IPS-15b (cell line): ENCODE measurements around the gene NELL1.

ENCODE experiments used
- H3K27me3 ChIP-seq: one replicate; pipeline ENCODE4 v1.6.1; 2013; ENCODE audit warnings: low read length; ENCODE audit not compliant: control insufficient read depth, insufficient read depth
- H3K36me3 ChIP-seq: one replicate; pipeline ENCODE4 v1.6.1; 2013; ENCODE audit warnings: low read length; ENCODE audit not compliant: control insufficient read depth, insufficient read depth
- H3K4me1 ChIP-seq: one replicate; pipeline ENCODE4 v1.6.1; 2013; ENCODE audit warnings: mild to moderate bottlenecking, low read length; ENCODE audit not compliant: control insufficient read depth, insufficient read depth
- H3K4me3 ChIP-seq: one replicate; pipeline ENCODE4 v1.5.1; 2013; ENCODE audit warnings: low read depth, low read length
- H3K9ac ChIP-seq: one replicate; pipeline ENCODE4 v1.6.1; 2013; ENCODE audit warnings: low read depth, mild to moderate bottlenecking, low read length
- H3K9me3 ChIP-seq: one replicate; pipeline ENCODE4 v1.6.1; 2013; ENCODE audit warnings: mild to moderate bottlenecking, low read length; ENCODE audit not compliant: control insufficient read depth, insufficient read depth

Gene NELL1

DNA sequence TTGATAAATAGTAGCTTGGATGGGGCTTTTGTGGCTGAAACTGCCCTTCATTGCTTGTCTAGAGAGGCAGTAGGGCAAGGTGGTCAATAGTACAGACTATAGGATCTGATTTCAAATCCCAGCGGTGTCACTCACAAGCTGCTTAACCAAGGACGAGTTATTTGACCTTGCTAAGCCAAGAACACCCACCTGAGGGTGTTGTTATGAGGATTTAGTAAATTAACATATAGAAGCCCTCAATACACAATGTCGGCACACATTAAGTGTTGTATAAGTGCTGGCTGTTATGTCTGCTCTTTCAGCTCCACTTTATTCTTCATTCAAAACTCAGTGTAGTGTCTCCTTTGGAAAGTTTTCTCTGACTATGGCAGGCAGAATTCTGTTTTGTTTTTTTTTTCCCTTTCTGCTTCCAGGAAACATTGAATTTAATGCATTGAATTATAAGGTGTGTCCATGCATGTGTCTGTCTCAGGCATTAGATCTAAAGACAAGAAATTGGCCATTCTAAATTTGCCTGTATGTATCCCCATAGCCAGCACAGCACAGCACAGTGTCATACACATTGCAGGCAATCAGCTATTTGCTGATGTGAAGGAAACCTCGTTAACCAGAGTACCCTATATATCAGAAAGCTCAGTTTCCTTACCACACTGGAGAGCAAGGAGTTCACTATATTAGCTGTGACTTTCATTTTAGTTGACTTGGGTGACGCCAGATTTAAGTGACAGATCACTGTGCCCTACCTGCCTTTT, 212.1 kb downstream of the NELL1 start:
- no peaks in the 10 kb centered on the region for H3K9me3 ChIP-seq
- no peak overlapping the region for H3K9ac ChIP-seq
- no peak overlapping the region for H3K4me3 ChIP-seq
- H3K4me1 ChIP-seq, result peaks cover 21% of the 10 kb centered on the region
- no peaks in the 10 kb centered on the region for H3K36me3 ChIP-seq
- no peaks in the 10 kb centered on the region for H3K27me3 ChIP-seq

DNA sequence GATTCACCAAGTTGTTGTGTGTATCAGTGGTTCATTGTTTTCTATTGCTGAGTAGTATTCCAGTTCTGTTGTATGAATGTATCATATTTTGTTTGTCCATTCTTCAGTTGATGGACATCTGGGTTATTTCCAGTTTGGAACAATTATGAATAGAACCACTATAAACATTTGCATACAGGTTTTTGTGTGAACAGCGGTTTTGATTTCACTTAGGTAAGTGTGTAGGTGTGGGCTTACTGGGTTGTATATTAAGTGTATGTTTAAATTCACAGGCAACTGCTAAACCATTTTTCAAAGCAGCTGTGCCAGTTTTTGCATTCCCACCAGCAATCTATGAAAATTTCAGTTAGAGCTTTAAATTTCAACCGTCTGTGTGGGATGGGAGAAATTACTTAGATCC, 217.8 kb downstream of the NELL1 start:
- Histone ChIP-seq H3K9me3 (no peaks in the 10 kb centered on the region), H3K4me3 (no peak overlapping the region), H3K27me3 (no peaks in the 10 kb centered on the region), H3K4me1 (peaks cover 2% of the 10 kb centered on the region), H3K36me3 (no peaks in the 10 kb centered on the region), H3K9ac (no peak overlapping the region)

- H3K4me3 ChIP-seq, result no peak overlapping the region
- no peaks in the 10 kb centered on the region for H3K27me3 ChIP-seq
- H3K36me3 ChIP-seq, result no peaks in the 10 kb centered on the region
- no peaks in the 10 kb centered on the region for H3K4me1 ChIP-seq
- H3K9ac ChIP-seq, result no peak overlapping the region
- no peaks in the 10 kb centered on the region for H3K9me3 ChIP-seq
Observed at GRCh38 chr11:20894296-20894695, 224.9 kb downstream of the NELL1 start.

GRCh38 chr11:20909995-20910726, 240.8 kb downstream of the NELL1 start:
- no peaks in the 10 kb centered on the region for H3K27me3 ChIP-seq
- H3K36me3 ChIP-seq, result no peaks in the 10 kb centered on the region
- no peaks in the 10 kb centered on the region for H3K9me3 ChIP-seq
- no peak overlapping the region for H3K4me3 ChIP-seq
- no peak overlapping the region for H3K9ac ChIP-seq
- H3K4me1 ChIP-seq, result peaks cover 20% of the 10 kb centered on the region

- peaks cover 20% of the 10 kb centered on the region for H3K4me1 ChIP-seq
- H3K9me3 ChIP-seq, result no peaks in the 10 kb centered on the region
- H3K9ac ChIP-seq, result no peak overlapping the region
- no peak overlapping the region for H3K4me3 ChIP-seq
- H3K27me3 ChIP-seq, result no peaks in the 10 kb centered on the region
- H3K36me3 ChIP-seq, result no peaks in the 10 kb centered on the region
Observed at GRCh38 chr11:20910733-20911132, 241.3 kb downstream of the NELL1 start.

DNA sequence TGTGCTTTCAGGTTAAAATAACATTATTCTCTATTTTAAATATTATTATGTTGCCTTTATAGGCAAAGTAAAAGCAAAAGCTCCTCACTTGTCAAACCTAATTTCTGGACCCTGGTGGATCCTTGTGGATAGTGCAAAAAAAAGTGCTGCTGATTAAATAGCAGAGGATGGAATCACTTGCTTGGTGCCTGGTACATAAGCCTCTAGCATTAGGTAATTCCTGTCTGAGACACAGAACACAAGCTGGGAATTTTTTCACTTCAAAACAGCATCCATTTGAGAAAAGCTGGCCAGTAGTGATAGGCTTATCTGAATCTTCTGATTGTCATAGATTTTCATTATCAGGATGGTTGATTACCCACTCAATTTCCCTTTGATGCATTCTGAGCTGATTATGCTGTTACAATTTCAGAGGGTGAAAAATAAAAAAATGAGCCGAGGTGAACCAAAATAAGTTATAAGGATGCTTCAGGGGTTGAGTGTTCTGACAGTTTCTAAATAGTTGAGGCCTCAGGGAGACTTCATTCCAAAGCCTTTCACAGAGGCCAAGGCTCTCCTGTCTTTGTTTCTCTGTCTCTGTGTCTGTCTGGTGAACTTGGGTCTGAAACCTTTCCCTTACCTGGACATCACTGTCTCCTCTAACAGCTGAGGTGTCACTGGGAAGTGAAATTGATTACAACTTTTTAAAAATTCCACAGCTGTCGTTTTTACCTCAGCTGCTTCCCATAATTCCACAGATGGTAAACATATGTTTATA, 242.9 kb downstream of the NELL1 start:
- H3K27me3 ChIP-seq, result no peaks in the 10 kb centered on the region
- no peaks in the 10 kb centered on the region for H3K36me3 ChIP-seq
- no peak overlapping the region for H3K9ac ChIP-seq
- peaks cover 20% of the 10 kb centered on the region for H3K4me1 ChIP-seq
- no peak overlapping the region for H3K4me3 ChIP-seq
- H3K9me3 ChIP-seq, result no peaks in the 10 kb centered on the region

DNA sequence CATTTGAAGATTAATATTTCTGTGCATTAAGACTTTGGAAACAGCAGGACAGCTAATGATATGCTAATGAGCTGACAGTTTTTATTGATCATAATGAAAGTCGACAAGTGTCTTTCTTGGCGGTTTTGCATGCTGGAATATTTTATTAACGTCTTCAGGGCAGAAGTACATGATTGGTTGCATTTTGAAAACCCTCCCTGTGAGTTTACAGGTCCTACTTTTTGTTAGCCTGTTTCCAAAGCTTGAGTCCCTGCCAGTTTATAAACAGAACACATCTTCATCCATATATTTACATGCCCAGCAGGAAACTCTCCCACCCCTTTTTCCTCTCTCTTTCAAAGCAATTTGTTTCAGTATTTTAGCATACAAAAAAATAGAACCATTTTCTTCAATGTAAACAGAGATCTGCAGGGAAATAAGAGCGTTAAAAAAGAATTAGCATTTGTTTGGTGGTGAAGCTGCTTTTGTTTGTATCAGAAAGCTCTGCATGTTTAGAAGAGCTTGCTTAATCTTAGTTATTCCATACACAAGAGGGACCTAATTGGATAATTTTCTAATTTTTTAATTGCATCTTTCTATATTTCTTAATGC, 243.6 kb downstream of the NELL1 start:
- Histone ChIP-seq H3K9ac (no peak overlapping the region), H3K4me3 (no peak overlapping the region), H3K36me3 (no peaks in the 10 kb centered on the region), H3K27me3 (no peaks in the 10 kb centered on the region), H3K4me1 (peaks cover 20% of the 10 kb centered on the region), H3K9me3 (no peaks in the 10 kb centered on the region)

- no peak overlapping the region for H3K4me3 ChIP-seq
- peaks cover 15% of the 10 kb centered on the region for H3K4me1 ChIP-seq
- no peaks in the 10 kb centered on the region for H3K36me3 ChIP-seq
- no peaks in the 10 kb centered on the region for H3K9me3 ChIP-seq
- no peak overlapping the region for H3K9ac ChIP-seq
- H3K27me3 ChIP-seq, result no peaks in the 10 kb centered on the region
Observed at GRCh38 chr11:20917306-20917705, 247.9 kb downstream of the NELL1 start.

DNA sequence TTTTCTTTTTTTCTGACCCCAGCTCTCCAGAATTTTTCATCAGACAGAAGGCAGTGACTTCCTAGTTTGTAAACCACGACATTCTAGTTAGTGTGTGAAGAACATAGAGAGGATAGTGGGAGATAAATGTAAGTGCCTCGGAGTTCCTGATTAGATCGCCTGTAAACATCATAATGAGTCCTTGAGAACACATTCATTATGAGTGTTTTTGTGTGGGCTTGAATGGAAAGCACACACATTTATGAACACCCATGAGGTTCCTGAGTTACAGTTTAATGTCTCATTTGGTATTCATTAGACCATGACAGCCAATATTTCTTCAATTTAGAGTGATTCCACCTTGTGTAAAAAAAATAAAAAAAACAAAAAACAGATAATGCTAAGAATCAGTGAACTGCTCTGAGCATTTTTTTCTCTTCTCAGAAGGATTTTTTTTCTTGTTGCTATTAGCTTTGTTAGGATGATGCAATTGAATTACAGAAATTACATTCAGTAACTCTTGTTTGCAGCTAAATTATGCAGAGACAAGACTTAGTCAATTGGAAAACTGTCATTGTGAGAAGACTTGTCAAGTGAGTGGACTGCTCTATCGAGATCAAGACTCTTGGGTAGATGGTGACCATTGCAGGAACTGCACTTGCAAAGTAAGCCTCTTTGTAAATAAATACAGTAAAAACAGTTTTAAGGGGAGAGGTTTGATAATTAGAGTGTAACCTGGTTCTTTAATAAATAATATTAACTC, 257.6 kb downstream of the NELL1 start:
- H3K4me1 ChIP-seq, result no peaks in the 10 kb centered on the region
- H3K4me3 ChIP-seq, result no peak overlapping the region
- no peaks in the 10 kb centered on the region for H3K36me3 ChIP-seq
- no peak overlapping the region for H3K9ac ChIP-seq
- H3K27me3 ChIP-seq, result no peaks in the 10 kb centered on the region
- no peaks in the 10 kb centered on the region for H3K9me3 ChIP-seq

- H3K36me3 ChIP-seq, result no peaks in the 10 kb centered on the region
Observed at GRCh38 chr11:20931029-20931428, 261.6 kb downstream of the NELL1 start.

DNA sequence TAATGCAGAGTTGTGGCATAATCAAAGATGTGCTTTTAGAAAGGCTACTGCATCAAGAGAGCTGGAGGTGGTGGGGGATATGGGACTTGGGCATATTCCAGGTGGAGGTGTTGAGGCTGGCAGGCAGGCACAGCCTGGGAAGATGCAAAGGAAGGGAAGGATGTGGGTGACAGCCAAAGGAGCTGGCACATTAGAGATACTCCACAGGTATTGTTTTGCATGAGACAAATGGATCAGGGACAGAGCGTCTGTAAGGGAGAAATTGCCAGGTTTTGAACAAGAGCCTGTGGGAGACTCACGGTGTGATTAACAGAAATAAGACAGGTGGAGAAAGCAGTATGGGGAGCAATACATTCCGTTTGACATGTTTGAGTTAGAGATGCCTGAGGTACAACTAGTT, 263.7 kb downstream of the NELL1 start:
- no peaks in the 10 kb centered on the region for H3K36me3 ChIP-seq
- H3K9ac ChIP-seq, result no peak overlapping the region
- H3K9me3 ChIP-seq, result no peaks in the 10 kb centered on the region
- H3K4me1 ChIP-seq, result no peaks in the 10 kb centered on the region
- H3K27me3 ChIP-seq, result no peaks in the 10 kb centered on the region
- no peak overlapping the region for H3K4me3 ChIP-seq

More at GRCh38 chr11:20931029-20931428, 261.6 kb downstream of the NELL1 start:
- no peaks in the 10 kb centered on the region for H3K27me3 ChIP-seq
- no peaks in the 10 kb centered on the region for H3K9me3 ChIP-seq
- H3K4me3 ChIP-seq, result no peak overlapping the region
- no peak overlapping the region for H3K9ac ChIP-seq
- no peaks in the 10 kb centered on the region for H3K4me1 ChIP-seq
